H1 (cell line): ENCODE data around the gene MYMX. TPM values are rescaled to one million over a fixed set of nuclear protein-coding genes. Genes with fewer than 3 reads are reported as not detected.

Source experiments
- CTCF ChIA-PET: fragments of 300-600 bp; sonication (Branson Sonifier 250); formaldehyde crosslinking; loops from one replicate; lab custom pipeline; 2021; ENCODE audit not compliant: partially characterized antibody; lab: Charles Lee
- POLR2A ChIA-PET: fragments of 300-600 bp; sonication (Branson Sonifier 250); formaldehyde crosslinking; loops from one replicate; lab custom pipeline; 2021; ENCODE audit warnings: inconsistent platforms; ENCODE audit not compliant: partially characterized antibody; lab: Charles Lee
- DNase-seq, 2 experiments: peaks; one replicate each; pipeline versions ENCODE4 v3.0.0 to v3.0.0-alpha.2; 2010 to 2022; ENCODE audit warnings: low spot score in 2 of 2, low read depth in 1 of 2, mixed read lengths in 1 of 2
- FAIRE-seq: peaks from 2 replicates; lab custom pipeline; 2011; peaks lifted over from hg19 to GRCh38; lab: Jason Lieb, UNC
- H2AFZ ChIP-seq: 2 replicates; pipeline ENCODE4 v1.8.1; 2012; ENCODE audit warnings: low read length, inconsistent platforms
- H2AK5ac ChIP-seq: 2 replicates; pipeline ENCODE4 v1.6.1; 2013; ENCODE audit warnings: low read depth, low read length
- H2BK120ac ChIP-seq: replicated peaks from 2 replicates; pipeline ENCODE3; 2013; ENCODE audit warnings: low read depth, low read length, inconsistent platforms
- H2BK12ac ChIP-seq: 2 replicates; pipeline ENCODE4 v1.6.1; 2013; ENCODE audit warnings: low read depth, low read length
- H2BK15ac ChIP-seq: 2 replicates; pipeline ENCODE4 v1.6.1; 2013; ENCODE audit warnings: low read length
- H2BK20ac ChIP-seq: 2 replicates; pipeline ENCODE4 v1.6.1; 2013; ENCODE audit warnings: low read length
- H2BK5ac ChIP-seq: 2 replicates; pipeline ENCODE4 v1.6.1; 2013; ENCODE audit warnings: low read depth, low read length
- H3K14ac ChIP-seq: 2 replicates; pipeline ENCODE4 v1.6.1; 2013; ENCODE audit warnings: inconsistent platforms; ENCODE audit not compliant: insufficient read length
- H3K18ac ChIP-seq: 2 replicates; pipeline ENCODE4 v1.6.1; 2013; ENCODE audit warnings: low read length; ENCODE audit errors: extremely low read depth
- H3K23ac ChIP-seq: 2 replicates; pipeline ENCODE4 v1.6.1; 2013; ENCODE audit warnings: inconsistent platforms; ENCODE audit not compliant: insufficient read length
- H3K23me2 ChIP-seq: 2 replicates; pipeline ENCODE4 v1.6.1; 2013; ENCODE audit warnings: low read depth, low read length
- H3K27ac ChIP-seq: 2 replicates; pipeline ENCODE4 v1.6.1; 2011; ENCODE audit warnings: low read depth, low read length, inconsistent platforms
- H3K27me3 ChIP-seq, 4 experiments: replicated peaks in 1 of 4; 1 replicate in 1 of 4; 2 replicates in 3 of 4; pipeline versions ENCODE4 v1.6.1 to v1.8.1; 2011 to 2013; ENCODE audit warnings: low read length in 3 of 4, mild to moderate bottlenecking in 3 of 4, inconsistent platforms in 2 of 4, mixed read lengths in 2 of 4, moderate library complexity in 1 of 4; ENCODE audit not compliant: control insufficient read depth in 3 of 4, insufficient read depth in 3 of 4; ENCODE audit errors: extremely low read depth in 1 of 4
- H3K36me3 ChIP-seq, 4 experiments: 2 replicates each; pipeline versions ENCODE4 v1.6.1 to v1.8.1; 2011 to 2013; ENCODE audit warnings: mild to moderate bottlenecking in 4 of 4, low read length in 3 of 4, moderate library complexity in 2 of 4, control low read depth in 1 of 4, inconsistent platforms in 1 of 4; ENCODE audit not compliant: insufficient read depth in 4 of 4, control insufficient read depth in 2 of 4
- H3K4ac ChIP-seq: replicated peaks from 2 replicates; pipeline ENCODE3; 2013; ENCODE audit warnings: low read length, low read depth, mixed read lengths, inconsistent platforms; ENCODE audit not compliant: insufficient read length
- H3K4me1 ChIP-seq, 4 experiments: replicated peaks in 1 of 4; 1 replicate in 1 of 4; 2 replicates in 3 of 4; pipeline versions ENCODE4 v1.6.1 to v1.8.1; 2011 to 2013; ENCODE audit warnings: low read length in 3 of 4, inconsistent platforms in 2 of 4, mixed read lengths in 1 of 4; ENCODE audit not compliant: insufficient read depth in 4 of 4, control insufficient read depth in 3 of 4
- H3K4me2 ChIP-seq, 2 experiments: 2 replicates each; pipeline versions ENCODE4 v1.6.1 to v1.8.1; 2011 to 2013; ENCODE audit warnings: low read depth in 2 of 2, low read length in 2 of 2, control low read depth in 1 of 2, inconsistent platforms in 1 of 2, mild to moderate bottlenecking in 1 of 2; ENCODE audit not compliant: insufficient read depth in 1 of 2
- H3K4me3 ChIP-seq, 4 experiments: fragments of 200-600, 300-600 bp in 1 of 4; sonication (generic), shearing (Covaris generic), sonication (Bioruptor Twin) in 1 of 4; 2 replicates each; pipeline versions ENCODE4 v1.5.1 to v1.8.1; 2011 to 2016; ENCODE audit warnings: low read length in 4 of 4, low read depth in 3 of 4, control low read depth in 2 of 4, inconsistent platforms in 2 of 4, mild to moderate bottlenecking in 2 of 4, mixed read lengths in 1 of 4, moderate library complexity in 1 of 4; ENCODE audit not compliant: insufficient read depth in 2 of 4; ENCODE audit errors: extremely low read depth in 1 of 4
- H3K56ac ChIP-seq: replicated peaks from 2 replicates; pipeline ENCODE3; 2013; ENCODE audit warnings: low read depth, mild to moderate bottlenecking, mixed read lengths, low read length, inconsistent platforms; ENCODE audit not compliant: insufficient read length
- H3K79me1 ChIP-seq: 2 replicates; pipeline ENCODE4 v1.6.1; 2013; ENCODE audit warnings: low read depth, low read length, control low read depth
- H3K79me2 ChIP-seq, 2 experiments: 2 replicates each; pipeline versions ENCODE4 v1.6.1 to v1.8.1; 2012 to 2013; ENCODE audit warnings: low read length in 2 of 2, mild to moderate bottlenecking in 2 of 2, inconsistent platforms in 1 of 2; ENCODE audit not compliant: insufficient read depth in 2 of 2, control insufficient read depth in 1 of 2
- H3K9ac ChIP-seq, 4 experiments: replicated peaks in 1 of 4; 1 replicate in 1 of 4; 2 replicates in 3 of 4; pipeline versions ENCODE4 v1.6.1 to v1.8.1; 2011 to 2013; ENCODE audit warnings: low read depth in 3 of 4, low read length in 3 of 4, control low read depth in 2 of 4, mild to moderate bottlenecking in 2 of 4, moderate library complexity in 2 of 4, inconsistent platforms in 1 of 4; ENCODE audit errors: extremely low read depth in 1 of 4
- H3K9me3 ChIP-seq, 2 experiments: 2 replicates each; pipeline versions ENCODE4 v1.6.1 to v1.8.1; 2012 to 2013; ENCODE audit warnings: mild to moderate bottlenecking in 2 of 2, moderate library complexity in 2 of 2, control low read depth in 1 of 2, inconsistent platforms in 1 of 2, low read depth in 1 of 2, low read length in 1 of 2, mixed read lengths in 1 of 2; ENCODE audit not compliant: insufficient read depth in 2 of 2
- H4K20me1 ChIP-seq, 2 experiments: replicated peaks in 1 of 2; 2 replicates each; pipeline versions ENCODE3 to v1.8.1; 2011 to 2013; ENCODE audit warnings: inconsistent platforms in 2 of 2, low read length in 2 of 2, mild to moderate bottlenecking in 1 of 2; ENCODE audit not compliant: insufficient read depth in 2 of 2, control insufficient read depth in 1 of 2
- H4K5ac ChIP-seq: 2 replicates; pipeline ENCODE4 v1.6.1; 2013; ENCODE audit warnings: low read length, low read depth, mixed read lengths, inconsistent platforms; ENCODE audit not compliant: insufficient read length
- H4K8ac ChIP-seq: 2 replicates; pipeline ENCODE4 v1.8.0; 2013; ENCODE audit warnings: mild to moderate bottlenecking, moderate library complexity, low read length, inconsistent platforms; ENCODE audit not compliant: insufficient read depth; ENCODE audit errors: extremely low read depth
- H4K91ac ChIP-seq: replicated peaks from 2 replicates; pipeline ENCODE3; 2013; ENCODE audit warnings: low read length, mixed read lengths, inconsistent platforms; ENCODE audit not compliant: insufficient read length
- CHD1 ChIP-seq: IDR thresholded peaks from 2 replicates; pipeline ENCODE4 v1.6.1; 2012; ENCODE audit warnings: low read depth, low read length, improper control_type of control experiment
- CREB1 ChIP-seq: IDR thresholded peaks from 2 replicates; pipeline ENCODE4 v1.6.1; 2012; ENCODE audit warnings: inconsistent platforms
- EZH2 ChIP-seq: fragments of 200-600 bp; sonication (generic); IDR thresholded peaks from 2 replicates; pipeline ENCODE4 v1.7.1; 2012; ENCODE audit warnings: low read depth, mild to moderate bottlenecking, moderate library complexity, low read length, inconsistent platforms; ENCODE audit not compliant: severe bottlenecking
- HDAC6 ChIP-seq: IDR thresholded peaks from one replicate; pipeline ENCODE4 v1.7.1; 2012; ENCODE audit warnings: low read depth, mild to moderate bottlenecking, inconsistent platforms, low read length, moderate library complexity
- KDM5A ChIP-seq: fragments of 200-600 bp; IDR thresholded peaks from 2 replicates; pipeline ENCODE4 v1.7.1; 2012; ENCODE audit warnings: mild to moderate bottlenecking, low read length, inconsistent platforms, mixed read lengths
- RXRA ChIP-seq: IDR thresholded peaks from 2 replicates; pipeline ENCODE4 v1.6.1; 2011; ENCODE audit warnings: low read depth, mild to moderate bottlenecking, low read length, moderate library complexity; ENCODE audit not compliant: insufficient read depth
- WGBS, 2 experiments: shearing (Covaris generic) in 1 of 2; methylation state at CpG; one replicate each; pipeline versions ENCODE4 v1.1.6 to v1.1.7; 2013 to 2015; ENCODE audit warnings: low lambda C conversion rate in 2 of 2, mixed read lengths in 2 of 2, inconsistent platforms in 1 of 2, low coverage in 1 of 2, missing lambda C conversion rate in 1 of 2; ENCODE audit not compliant: insufficient replicate concordance in 2 of 2, insufficient coverage in 1 of 2, insufficient read length in 1 of 2; ENCODE audit errors: extremely low coverage in 1 of 2, missing lambda C conversion rate in 1 of 2; 5-methylcytosine and 5-hydroxymethylcytosine counted together
- polyA plus RNA-seq, 7 experiments: library from polyadenylated mRNA; depleted of rRNA in 3 of 7; stranded (reverse) in 5 of 7; unstranded in 2 of 7; fragments of >200 nt in 5 of 7; fragments of 200-250 nt in 2 of 7; gene quantifications; 1 replicate in 5 of 7; 2 replicates in 1 of 7; 4 replicates in 1 of 7; pipeline versions ENCODE4 v1.2.1 to v1.2.3, GENCODE V29; 2011 to 2013; ENCODE audit warnings: missing spikeins in 2 of 7, mixed read lengths in 2 of 7
- total RNA-seq: library from RNA; stranded (reverse); fragmentation: NEBNext Ultra II Directional; extraction: Animal tissue kit (Norgen Biotek cat#: 25700); gene quantifications from 2 replicates; pipeline ENCODE4 v1.2.1, GENCODE V29; 2021
- TF ChIP-seq, protein P1 (sequence below), 3 experiments: IDR thresholded peaks; 1 replicate in 2 of 3; 2 replicates in 1 of 3; pipeline versions ENCODE4 v1.5.1 to v1.6.1; 2011; ENCODE audit warnings: low read length in 3 of 3, mild to moderate bottlenecking in 3 of 3, inconsistent platforms in 2 of 3, low read depth in 1 of 3, moderate library complexity in 1 of 3; ENCODE audit not compliant: insufficient read depth in 1 of 3; ENCODE audit errors: control extremely low read depth in 1 of 3
- TF ChIP-seq, protein P2 (sequence below): IDR thresholded peaks from 2 replicates; pipeline ENCODE4 v1.6.1; 2012; ENCODE audit warnings: inconsistent platforms

Gene MYMX
- total and polyA plus RNA-seq, 2 of the 8 experiments (the other 6 are each of a cell fraction or from before 2014, with no cell fraction given), result 4.7 to 6.9 TPM

DNA sequence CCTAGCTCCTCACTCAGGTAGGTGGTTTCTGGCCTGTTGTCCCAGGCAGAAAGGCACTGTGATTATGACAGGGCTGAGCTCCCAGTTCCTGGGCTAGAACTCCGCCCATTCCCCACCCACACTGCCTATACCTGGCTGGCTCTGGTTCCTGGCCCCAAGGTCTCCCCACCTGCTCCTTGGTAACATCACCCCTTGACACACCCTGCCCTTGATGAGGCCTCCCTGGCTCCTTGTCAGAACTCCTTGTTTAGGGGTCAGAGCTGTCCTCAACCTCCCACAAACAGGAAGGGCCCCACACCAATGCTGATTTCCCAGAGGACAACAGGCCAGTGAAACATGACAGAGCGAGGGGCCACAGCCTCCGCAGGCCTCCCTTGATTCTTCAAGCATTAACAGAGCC is 15.5 kb upstream of the MYMX start:
- no peak overlapping the region for H4K8ac ChIP-seq
- H2BK20ac ChIP-seq, result peak overlapping the region; percentile 13
- peak overlapping the region; percentile 70 for H4K91ac ChIP-seq
- H3K4ac ChIP-seq, result peak overlapping the region; percentile 2
- no peak overlapping the region for H3K4me2 ChIP-seq
- no peaks in the 10 kb centered on the region for H4K20me1 ChIP-seq
- DNase-seq (no peak), FAIRE-seq (no peak)
- H3K18ac ChIP-seq, result peak overlapping the region; percentile 68
- ChIA-PET POLR2A (interaction anchor here (0.7 to 6.2 kb wide), 14 partner anchors 9 to 55 kb away, joined by 3 to 60 read pairs (median 6); partner anchors contain the start of genes HSP90AB1, MYMX, SLC29A1 and SLC35B2), CTCF (interaction anchor here (1.1 to 3.5 kb wide), 9 partner anchors 9 to 45 kb away, joined by 3 to 21 read pairs (median 7); no protein-coding TSS in a partner anchor)
- H4K5ac ChIP-seq, result peak overlapping the region; percentile 0
- TF ChIP-seq HDAC6 (no peak), RXRA (no peak), KDM5A (no peak), EZH2 (no peak), CHD1 (no peak), CREB1 (no peak)
- TF ChIP-seq, protein P1, sequence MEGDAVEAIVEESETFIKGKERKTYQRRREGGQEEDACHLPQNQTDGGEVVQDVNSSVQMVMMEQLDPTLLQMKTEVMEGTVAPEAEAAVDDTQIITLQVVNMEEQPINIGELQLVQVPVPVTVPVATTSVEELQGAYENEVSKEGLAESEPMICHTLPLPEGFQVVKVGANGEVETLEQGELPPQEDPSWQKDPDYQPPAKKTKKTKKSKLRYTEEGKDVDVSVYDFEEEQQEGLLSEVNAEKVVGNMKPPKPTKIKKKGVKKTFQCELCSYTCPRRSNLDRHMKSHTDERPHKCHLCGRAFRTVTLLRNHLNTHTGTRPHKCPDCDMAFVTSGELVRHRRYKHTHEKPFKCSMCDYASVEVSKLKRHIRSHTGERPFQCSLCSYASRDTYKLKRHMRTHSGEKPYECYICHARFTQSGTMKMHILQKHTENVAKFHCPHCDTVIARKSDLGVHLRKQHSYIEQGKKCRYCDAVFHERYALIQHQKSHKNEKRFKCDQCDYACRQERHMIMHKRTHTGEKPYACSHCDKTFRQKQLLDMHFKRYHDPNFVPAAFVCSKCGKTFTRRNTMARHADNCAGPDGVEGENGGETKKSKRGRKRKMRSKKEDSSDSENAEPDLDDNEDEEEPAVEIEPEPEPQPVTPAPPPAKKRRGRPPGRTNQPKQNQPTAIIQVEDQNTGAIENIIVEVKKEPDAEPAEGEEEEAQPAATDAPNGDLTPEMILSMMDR (IDR thresholded peaks at IDR 0.05; ENCODE audit: control extremely low read depth in 1 of 3, insufficient read depth in 1 of 3, low read depth in 1 of 3, low read length in 3 of 3), result no peak
- TF ChIP-seq, protein P2, sequence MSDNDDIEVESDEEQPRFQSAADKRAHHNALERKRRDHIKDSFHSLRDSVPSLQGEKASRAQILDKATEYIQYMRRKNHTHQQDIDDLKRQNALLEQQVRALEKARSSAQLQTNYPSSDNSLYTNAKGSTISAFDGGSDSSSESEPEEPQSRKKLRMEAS, result no peak
- H3K56ac ChIP-seq, result no peak overlapping the region
- H2BK12ac ChIP-seq, result peak overlapping the region; percentile 100
- H3K27me3 ChIP-seq, result no peaks in the 10 kb centered on the region
- no peaks in the 10 kb centered on the region for H3K9me3 ChIP-seq
- H3K4me3 ChIP-seq, result no peak overlapping the region
- H3K23ac ChIP-seq, result no peak overlapping the region
- H2BK120ac ChIP-seq, result peak overlapping the region; percentile 65
- 80% methylated on average over 3 of the region's 3 CpGs; no CpG with 5 or more reads in 1 of the 2 experiments for WGBS, 2 experiments
- H3K23me2 ChIP-seq, result no peaks in the 10 kb centered on the region; the same call in 1 of the 2 replicates
- H2AFZ ChIP-seq, result no peak overlapping the region
- no peak overlapping the region for H3K14ac ChIP-seq
- H3K36me3 ChIP-seq, result no peaks in the 10 kb centered on the region
- no peak overlapping the region for H3K27ac ChIP-seq
- 0 out of 2 replicates have a peak overlapping the region, but pooled peaks have one; percentile 26 for H2AK5ac ChIP-seq
- H2BK15ac ChIP-seq, result 0 out of 2 replicates have a peak overlapping the region, but pooled peaks have one; percentile 6
- H3K79me2 ChIP-seq, result no peaks in the 10 kb centered on the region
- no peak overlapping the region for H3K9ac ChIP-seq
- peak overlapping the region; percentile 99; the same call in 1 of the 2 replicates for H2BK5ac ChIP-seq
- H3K79me1 ChIP-seq, result no peaks in the 10 kb centered on the region
- H3K4me1 ChIP-seq, result peaks cover 18 to 28% (median 23%) of the 10 kb centered on the region in 4 experiments
